Lower leg skin (tissue), 3 donors: ENCODE results near the gene NCOA5.

ENCODE experiments used
- CTCF ChIP-seq, 3 donors: fragments of 450-650 bp; IDR thresholded peaks; one replicate each; pipeline ENCODE4 v1.5.1; 2016; ENCODE audit warnings: antibody characterized with exemption in 3 of 3, mild to moderate bottlenecking in 3 of 3, moderate library complexity in 2 of 3
- POLR2A ChIP-seq, 2 donors: fragments of 450-650 bp; IDR thresholded peaks; one replicate each; pipeline ENCODE4 v1.6.1; 2016 to 2017; ENCODE audit warnings: antibody characterized with exemption in 2 of 2, mild to moderate bottlenecking in 1 of 2, moderate library complexity in 1 of 2

GRCh38 chr20:46058599-46059281 lies 31.0 kb downstream of the NCOA5 start:
- TF ChIP-seq CTCF (IDR thresholded peaks at IDR 0.05) = no peak
- no peak for TF ChIP-seq POLR2A (IDR thresholded peaks at IDR 0.05)
